ENCODE data around the gene ATP1A4.

DNA sequence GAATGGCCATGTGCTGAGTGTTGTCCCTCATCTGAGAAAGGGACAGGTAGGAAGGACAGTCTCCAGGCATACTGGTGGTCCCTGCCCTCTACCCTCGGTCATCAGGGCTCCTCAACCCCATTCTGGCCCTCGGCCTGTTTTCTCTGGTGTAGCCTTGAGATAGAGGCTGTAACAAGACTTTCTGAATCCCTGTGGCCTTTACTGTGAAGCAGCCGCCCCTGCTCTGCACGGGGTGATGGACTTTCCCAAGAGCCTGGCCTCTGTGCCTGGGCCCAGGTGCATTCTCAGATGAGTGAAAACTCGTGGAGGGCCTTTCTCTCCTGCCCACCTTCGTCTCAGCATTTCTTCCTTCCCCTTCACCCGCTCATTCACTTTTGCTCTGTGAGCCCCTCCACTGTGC lies 36.0 kb downstream of the ATP1A4 start:
- TF ChIP-seq, protein P1, sequence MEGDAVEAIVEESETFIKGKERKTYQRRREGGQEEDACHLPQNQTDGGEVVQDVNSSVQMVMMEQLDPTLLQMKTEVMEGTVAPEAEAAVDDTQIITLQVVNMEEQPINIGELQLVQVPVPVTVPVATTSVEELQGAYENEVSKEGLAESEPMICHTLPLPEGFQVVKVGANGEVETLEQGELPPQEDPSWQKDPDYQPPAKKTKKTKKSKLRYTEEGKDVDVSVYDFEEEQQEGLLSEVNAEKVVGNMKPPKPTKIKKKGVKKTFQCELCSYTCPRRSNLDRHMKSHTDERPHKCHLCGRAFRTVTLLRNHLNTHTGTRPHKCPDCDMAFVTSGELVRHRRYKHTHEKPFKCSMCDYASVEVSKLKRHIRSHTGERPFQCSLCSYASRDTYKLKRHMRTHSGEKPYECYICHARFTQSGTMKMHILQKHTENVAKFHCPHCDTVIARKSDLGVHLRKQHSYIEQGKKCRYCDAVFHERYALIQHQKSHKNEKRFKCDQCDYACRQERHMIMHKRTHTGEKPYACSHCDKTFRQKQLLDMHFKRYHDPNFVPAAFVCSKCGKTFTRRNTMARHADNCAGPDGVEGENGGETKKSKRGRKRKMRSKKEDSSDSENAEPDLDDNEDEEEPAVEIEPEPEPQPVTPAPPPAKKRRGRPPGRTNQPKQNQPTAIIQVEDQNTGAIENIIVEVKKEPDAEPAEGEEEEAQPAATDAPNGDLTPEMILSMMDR (IDR thresholded peaks at IDR 0.05 in 4 of 5, conservative IDR thresholded peaks at IDR 0.05 in 1 of 5) = no peak
- TF ChIP-seq POLR2A (IDR thresholded peaks at IDR 0.05) = no peak

All from gastrocnemius medialis (tissue), 4 donors.